ENCODE results near the gene ARMH4. TPM values are rescaled to one million over a fixed set of nuclear protein-coding genes. Genes with fewer than 3 reads are reported as not detected.
A peak's percentile ranks its signal among the peaks of the same experiment; 100 is the strongest.

ARMH4 gene
- total RNA-seq, 2 experiments from 2014 or later, result not detected

- Mint-ChIP-seq H3K36me3 (ENCODE audit: low read depth) (no peaks in the 10 kb centered on the region), H3K4me1 (ENCODE audit: low read depth) (no peaks in the 10 kb centered on the region), H3K4me3 (no peak overlapping the region), H3K27ac (no peak overlapping the region), H3K27me3 (ENCODE audit: low read depth) (peaks cover 10% of the 10 kb centered on the region), H3K9me3 (ENCODE audit: insufficient read depth) (no peaks in the 10 kb centered on the region)
- ChIA-PET CTCF (interaction anchor here (1.0 kb wide), 1 partner anchor 21 kb away, joined by 3 read pairs; no protein-coding TSS in a partner anchor), POLR2A (no interaction called here)
- ATAC-seq (no peak), DNase-seq (no peak)
Measured at GRCh38 chr14:58171090-58171489, 19.1 kb upstream of the ARMH4 start.

GRCh38 chr14:58167891-58168290 is 15.9 kb upstream of the ARMH4 start:
- ATAC-seq, result no peak
- H3K36me3 Mint-ChIP-seq (ENCODE audit: low read depth), result no peaks in the 10 kb centered on the region
- H3K27me3 Mint-ChIP-seq (ENCODE audit: low read depth), result peaks cover 1% of the 10 kb centered on the region
- H3K9me3 Mint-ChIP-seq (ENCODE audit: insufficient read depth), result no peaks in the 10 kb centered on the region
- no peak for DNase-seq
- no peak overlapping the region for H3K27ac Mint-ChIP-seq
- H3K4me3 Mint-ChIP-seq, result no peak overlapping the region
- ChIA-PET POLR2A (no interaction called here), CTCF (interaction anchor here (1.2 to 1.9 kb wide), 3 partner anchors 14 to 59 kb away, joined by 3 to 4 read pairs (median 3); no protein-coding TSS in a partner anchor)
- H3K4me1 Mint-ChIP-seq (ENCODE audit: low read depth), result no peaks in the 10 kb centered on the region

GRCh38 chr14:58167057-58167456 is 15.0 kb upstream of the ARMH4 start:
- ChIA-PET CTCF (interaction anchor here (1.1 to 1.3 kb wide), 2 partner anchors 20 to 60 kb away, joined by 3 to 4 read pairs; no protein-coding TSS in a partner anchor), POLR2A (no interaction called here)
- ATAC-seq (no peak), DNase-seq (no peak)
- Mint-ChIP-seq H3K4me3 (no peak overlapping the region), H3K27me3 (ENCODE audit: low read depth) (peaks cover 1% of the 10 kb centered on the region), H3K4me1 (ENCODE audit: low read depth) (no peaks in the 10 kb centered on the region), H3K36me3 (ENCODE audit: low read depth) (no peaks in the 10 kb centered on the region), H3K27ac (no peak overlapping the region), H3K9me3 (ENCODE audit: insufficient read depth) (no peaks in the 10 kb centered on the region)

- Mint-ChIP-seq H3K27ac (no peak overlapping the region), H3K4me3 (no peak overlapping the region), H3K4me1 (ENCODE audit: low read depth) (no peaks in the 10 kb centered on the region), H3K9me3 (ENCODE audit: insufficient read depth) (no peaks in the 10 kb centered on the region), H3K36me3 (ENCODE audit: low read depth) (no peaks in the 10 kb centered on the region), H3K27me3 (ENCODE audit: low read depth) (peaks cover 2% of the 10 kb centered on the region)
- POLR2A ChIA-PET, result no interaction called here
- peak; percentile 77 for DNase-seq
- CTCF ChIA-PET, result interaction anchor here (1.1 kb wide), 1 partner anchor 59 kb away, joined by 4 read pairs; no protein-coding TSS in a partner anchor
- ATAC-seq, result peak; percentile 55
Measured at GRCh38 chr14:58166005-58166983, 14.3 kb upstream of the ARMH4 start.

- no peak for DNase-seq
- H3K27me3 Mint-ChIP-seq (ENCODE audit: low read depth), result peaks cover 16% of the 10 kb centered on the region
- CTCF ChIA-PET, result interaction anchor here (0.7 to 1.6 kb wide), 3 partner anchors 51 to 312 kb away, joined by 3 to 5 read pairs (median 3); no protein-coding TSS in a partner anchor
- H3K36me3 Mint-ChIP-seq (ENCODE audit: low read depth), result no peaks in the 10 kb centered on the region
- no peak for ATAC-seq
- H3K4me3 Mint-ChIP-seq, result no peak overlapping the region
- no peaks in the 10 kb centered on the region for H3K4me1 Mint-ChIP-seq (ENCODE audit: low read depth)
- no peak overlapping the region for H3K27ac Mint-ChIP-seq
- no peaks in the 10 kb centered on the region for H3K9me3 Mint-ChIP-seq (ENCODE audit: insufficient read depth)
- POLR2A ChIA-PET, result no interaction called here
Measured at GRCh38 chr14:58160561-58160960, 8.5 kb upstream of the ARMH4 start.

GRCh38 chr14:58151133-58152013 is 640 bp downstream of the ARMH4 start:
- H3K27ac Mint-ChIP-seq, result no peak overlapping the region
- H3K9me3 Mint-ChIP-seq (ENCODE audit: insufficient read depth), result no peaks in the 10 kb centered on the region
- POLR2A ChIA-PET, result no interaction called here
- ATAC-seq (peak; percentile 51), DNase-seq (no peak)
- peak overlapping the region; percentile 61 for H3K4me3 Mint-ChIP-seq
- peaks cover 44% of the 10 kb centered on the region for H3K27me3 Mint-ChIP-seq (ENCODE audit: low read depth)
- CTCF ChIA-PET, result no interaction called here
- H3K4me1 Mint-ChIP-seq (ENCODE audit: low read depth), result peaks cover 7% of the 10 kb centered on the region
- H3K36me3 Mint-ChIP-seq (ENCODE audit: low read depth), result no peaks in the 10 kb centered on the region

- no peak for DNase-seq
- peaks cover 42% of the 10 kb centered on the region for H3K27me3 Mint-ChIP-seq (ENCODE audit: low read depth)
- H3K4me3 Mint-ChIP-seq, result no peak overlapping the region
- H3K4me1 Mint-ChIP-seq (ENCODE audit: low read depth), result peaks cover 7% of the 10 kb centered on the region
- no peak overlapping the region for H3K27ac Mint-ChIP-seq
- ChIA-PET POLR2A (no interaction called here), CTCF (no interaction called here)
- no peak for ATAC-seq
- H3K9me3 Mint-ChIP-seq (ENCODE audit: insufficient read depth), result no peaks in the 10 kb centered on the region
- H3K36me3 Mint-ChIP-seq (ENCODE audit: low read depth), result no peaks in the 10 kb centered on the region
Measured at GRCh38 chr14:58150243-58150805, 1.7 kb downstream of the ARMH4 start.

GRCh38 chr14:58149196-58149595 is 2.8 kb downstream of the ARMH4 start:
- ChIA-PET CTCF (no interaction called here), POLR2A (no interaction called here)
- DNase-seq (no peak), ATAC-seq (no peak)
- no peak overlapping the region for H3K27ac Mint-ChIP-seq
- no peak overlapping the region for H3K4me3 Mint-ChIP-seq
- H3K27me3 Mint-ChIP-seq (ENCODE audit: low read depth), result peaks cover 43% of the 10 kb centered on the region
- H3K4me1 Mint-ChIP-seq (ENCODE audit: low read depth), result peaks cover 7% of the 10 kb centered on the region
- H3K36me3 Mint-ChIP-seq (ENCODE audit: low read depth), result no peaks in the 10 kb centered on the region
- no peaks in the 10 kb centered on the region for H3K9me3 Mint-ChIP-seq (ENCODE audit: insufficient read depth)

- CTCF ChIA-PET, result interaction anchor here (1.2 kb wide), 1 partner anchor 21 kb away, joined by 3 read pairs; no protein-coding TSS in a partner anchor
- ATAC-seq (no peak), DNase-seq (no peak)
- H3K27me3 Mint-ChIP-seq (ENCODE audit: low read depth), result peaks cover 32% of the 10 kb centered on the region
- no peak overlapping the region for H3K4me3 Mint-ChIP-seq
- POLR2A ChIA-PET, result no interaction called here
- no peaks in the 10 kb centered on the region for H3K36me3 Mint-ChIP-seq (ENCODE audit: low read depth)
- no peak overlapping the region for H3K27ac Mint-ChIP-seq
- H3K4me1 Mint-ChIP-seq (ENCODE audit: low read depth), result no peaks in the 10 kb centered on the region
- no peaks in the 10 kb centered on the region for H3K9me3 Mint-ChIP-seq (ENCODE audit: insufficient read depth)
Measured at GRCh38 chr14:58146399-58146798, 5.6 kb downstream of the ARMH4 start.

GRCh38 chr14:58145936-58146335 is 6.1 kb downstream of the ARMH4 start:
- Mint-ChIP-seq H3K27ac (no peak overlapping the region), H3K4me3 (no peak overlapping the region)

GRCh38 chr14:58143106-58143505 is 8.9 kb downstream of the ARMH4 start:
- peaks cover 7% of the 10 kb centered on the region for H3K4me1 Mint-ChIP-seq (ENCODE audit: low read depth)
- H3K4me3 Mint-ChIP-seq, result no peak overlapping the region
- no peak for ATAC-seq
- no peak for DNase-seq
- H3K36me3 Mint-ChIP-seq (ENCODE audit: low read depth), result no peaks in the 10 kb centered on the region
- H3K27me3 Mint-ChIP-seq (ENCODE audit: low read depth), result peaks cover 4% of the 10 kb centered on the region
- ChIA-PET CTCF (no interaction called here), POLR2A (no interaction called here)
- no peak overlapping the region for H3K27ac Mint-ChIP-seq
- H3K9me3 Mint-ChIP-seq (ENCODE audit: insufficient read depth), result no peaks in the 10 kb centered on the region

More at GRCh38 chr14:58145936-58146335, 6.1 kb downstream of the ARMH4 start:
- DNase-seq, result no peak
- ChIA-PET POLR2A (no interaction called here), CTCF (no interaction called here)
- no peak for ATAC-seq
- H3K36me3 Mint-ChIP-seq (ENCODE audit: low read depth), result no peaks in the 10 kb centered on the region
- H3K9me3 Mint-ChIP-seq (ENCODE audit: insufficient read depth), result no peaks in the 10 kb centered on the region
- peaks cover 27% of the 10 kb centered on the region for H3K27me3 Mint-ChIP-seq (ENCODE audit: low read depth)
- H3K4me1 Mint-ChIP-seq (ENCODE audit: low read depth), result no peaks in the 10 kb centered on the region
